ENCODE results near the gene TRIO.

GRCh38 chr5:14380712-14381111 is 237.6 kb downstream of the TRIO start:
- TF ChIP-seq CTCF (IDR thresholded peaks at IDR 0.05; ENCODE audit: extremely low read depth in 1 of 2, insufficient read depth in 1 of 2, low read depth in 1 of 2, low read length in 2 of 2) (no peak), EZH2 (IDR thresholded peaks at IDR 0.05; ENCODE audit: borderline replicate concordance, low read depth, low read length, severe bottlenecking) (no peak), POLR2A (IDR thresholded peaks at IDR 0.05; ENCODE audit: low read depth, low read length) (no peak), GATA2 (IDR thresholded peaks at IDR 0.05; ENCODE audit: insufficient read depth, insufficient read length, low read depth, low read length) (no peak)
